KG1 (cell line): ENCODE results near the gene PRAMEF10.
"Not testable (repeated sequence)": the region's sequence is repeated elsewhere in the genome, so short reads cannot be mapped to it uniquely, and the experiment has no call there.

Source experiments
- DNase-seq: peaks from one replicate; lab custom pipeline; 2025; lab: John Stamatoyannopoulos, UW

Gene PRAMEF10, protein sequence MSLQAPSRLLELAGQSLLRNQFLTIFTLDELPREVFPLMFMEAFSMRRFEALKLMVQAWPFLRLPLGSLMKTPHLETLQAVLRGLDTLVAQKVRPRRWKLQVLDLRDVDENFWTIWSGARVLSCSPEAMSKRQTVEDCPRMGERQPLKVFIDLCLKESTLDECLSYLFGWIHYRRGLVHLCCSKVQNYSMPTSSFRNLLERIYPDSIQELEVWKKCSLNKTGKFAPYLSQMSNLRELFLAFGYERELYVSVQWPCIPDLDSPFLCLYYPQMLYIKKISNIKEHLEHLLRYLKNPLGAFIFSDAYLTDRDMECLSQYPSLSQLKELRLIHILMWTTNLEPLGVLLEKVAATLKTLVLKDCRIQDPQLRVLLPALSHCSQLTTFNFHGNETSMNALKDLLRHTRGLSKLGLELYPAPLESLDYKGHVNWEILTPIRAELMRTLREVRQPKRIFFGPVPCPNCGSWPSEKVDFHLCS

DNA sequence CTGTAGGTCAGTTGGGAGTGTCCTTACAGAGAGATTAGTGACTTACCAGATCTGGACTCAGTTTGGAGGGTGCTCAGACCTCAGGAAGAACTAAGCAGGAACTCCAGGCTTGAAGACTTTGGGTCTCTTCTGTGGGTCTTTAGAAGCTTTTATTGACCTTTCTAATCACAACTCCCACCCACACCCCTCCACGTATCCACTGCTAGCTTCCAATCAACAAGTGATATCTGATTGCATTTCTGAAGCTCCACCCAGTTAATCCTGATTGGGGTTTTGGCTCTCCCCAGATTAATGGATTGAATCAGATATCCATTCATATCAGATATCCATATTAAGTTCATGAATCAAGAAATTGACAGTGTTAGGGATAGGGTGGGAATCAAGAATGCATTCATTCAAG, at the start of gene PRAMEF10:
Gene PRAMEF10 (minus strand): TSS at position 101 of the 400 bp plus-strand sequence. CDS start 2,423 bp downstream, outside the sequence.
- not testable (repeated sequence) for DNase-seq

DNA sequence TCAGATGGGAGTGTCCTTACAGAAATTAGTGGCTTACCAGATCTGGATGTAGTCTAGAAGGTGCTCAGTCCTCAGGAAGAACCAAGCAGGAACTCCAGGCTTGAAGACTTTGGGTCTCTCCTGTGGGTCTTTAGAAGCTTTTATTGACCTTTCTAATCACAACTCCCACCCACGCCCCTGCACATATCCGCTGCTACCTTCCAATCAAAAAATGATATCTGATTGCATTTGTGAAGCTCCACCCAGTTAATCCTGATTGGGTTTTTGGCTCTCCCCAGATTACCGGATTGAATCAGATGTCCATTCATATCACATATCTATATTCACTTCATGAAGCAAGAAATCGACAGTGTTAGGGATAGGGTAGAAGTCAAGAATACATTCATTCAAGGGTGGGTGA, 49.4 kb upstream of the PRAMEF10 start, which contains the start of gene PRAMEF6:
Gene PRAMEF6 (minus strand): TSS at position 101 of the 400 bp plus-strand sequence. CDS start 5,062 bp downstream, outside the sequence.
- not testable (repeated sequence) for DNase-seq

DNA sequence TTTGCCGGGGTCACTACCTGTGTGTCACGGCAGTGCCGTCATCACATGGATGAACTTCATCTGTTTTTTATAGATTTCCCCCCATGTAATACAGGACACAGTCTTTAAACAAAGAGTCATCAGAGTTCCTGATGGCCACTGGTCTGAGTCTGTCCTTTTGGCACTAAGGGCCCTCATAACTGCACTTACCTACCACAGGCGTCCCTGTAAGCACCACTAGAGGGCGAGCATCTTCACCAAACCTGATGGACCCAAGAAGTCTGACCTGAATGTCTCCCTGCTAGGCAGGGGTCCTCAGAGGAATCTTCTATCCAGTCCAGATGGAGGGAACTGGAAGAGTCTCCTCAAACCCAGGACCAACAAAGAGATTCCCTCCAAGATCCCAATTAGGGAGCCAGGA, 26.3 kb upstream of the PRAMEF10 start:
- not testable (repeated sequence) for DNase-seq

DNA sequence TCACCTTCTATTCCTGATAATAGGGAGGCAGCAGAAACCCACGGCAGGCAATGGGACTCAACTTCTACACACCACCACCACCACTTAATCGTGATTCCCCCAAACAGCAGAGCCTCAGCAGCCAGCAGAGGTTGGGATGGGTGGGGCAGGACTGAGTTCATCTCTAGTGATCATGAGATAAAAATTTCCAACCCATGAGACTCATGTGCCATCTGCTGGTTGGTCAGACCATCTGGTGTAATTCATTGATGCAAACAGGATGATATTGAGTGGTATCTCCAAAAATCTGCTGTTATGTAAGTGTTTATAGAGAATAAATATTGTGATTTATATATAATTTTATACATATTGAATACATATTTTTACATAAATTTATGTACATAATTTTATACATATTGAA, 23.7 kb upstream of the PRAMEF10 start:
- DNase-seq, result not testable (repeated sequence)

DNA sequence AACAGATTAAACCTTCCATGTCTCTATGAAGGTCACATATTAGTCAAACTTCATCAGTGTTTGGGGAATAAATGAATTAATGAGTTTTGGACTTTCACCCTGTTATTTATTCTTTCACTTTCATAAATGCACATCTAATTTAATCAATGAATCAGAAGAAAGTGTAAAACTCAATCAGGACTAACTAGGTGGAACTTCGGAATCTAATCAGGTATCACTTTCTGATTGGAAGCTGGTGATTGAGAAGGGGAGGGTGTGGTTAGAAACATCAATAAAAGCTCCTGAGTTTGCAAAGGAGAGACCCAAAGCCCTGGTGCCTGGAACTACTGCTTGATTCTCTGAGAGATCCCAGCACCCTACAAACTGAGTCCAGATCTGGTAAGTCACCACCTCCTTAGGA, 18.2 kb upstream of the PRAMEF10 start, which contains the start of gene PRAMEF7:
Gene PRAMEF7 (plus strand): TSS at position 301 of the 400 bp plus-strand sequence. CDS start 1,083 bp downstream, outside the sequence.
- DNase-seq, result not testable (repeated sequence)

DNA sequence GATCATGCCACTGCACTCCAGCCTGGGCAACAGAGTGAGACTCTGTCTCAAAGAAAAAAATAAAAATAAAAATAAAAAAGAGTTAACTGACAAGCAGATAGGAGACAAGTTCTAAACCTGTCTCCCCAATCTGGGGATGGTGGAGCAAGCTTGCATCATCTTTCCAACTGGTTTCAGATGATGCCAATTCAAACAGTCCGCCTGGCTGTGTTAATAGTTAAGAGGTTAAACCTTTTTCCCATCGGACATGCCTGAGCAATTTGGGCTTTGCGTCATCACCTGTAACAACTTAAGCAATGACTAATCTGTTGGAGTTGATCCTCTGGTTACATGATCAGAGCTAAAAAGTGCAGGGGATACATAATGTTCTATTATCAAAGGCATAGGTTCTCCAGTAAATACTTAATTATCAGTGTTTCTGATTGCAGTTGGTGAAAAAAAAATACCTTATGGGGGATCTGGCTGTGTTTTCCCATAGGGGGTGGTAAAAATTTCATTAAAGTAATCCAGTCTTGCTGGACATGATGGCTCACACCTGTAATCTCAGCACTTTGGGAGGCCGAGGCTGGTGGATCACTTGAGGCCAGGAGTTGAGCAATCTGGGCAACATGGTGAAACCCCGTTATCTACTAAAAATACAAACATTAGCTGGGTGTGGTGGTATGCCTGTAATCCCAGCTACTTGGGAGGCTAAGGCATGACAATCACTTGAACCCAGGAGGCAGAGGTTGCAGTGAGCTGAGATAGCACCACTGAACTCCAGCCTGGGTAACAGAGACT, 5.9 kb upstream of the PRAMEF10 start:
- DNase-seq, result not testable (repeated sequence)

DNA sequence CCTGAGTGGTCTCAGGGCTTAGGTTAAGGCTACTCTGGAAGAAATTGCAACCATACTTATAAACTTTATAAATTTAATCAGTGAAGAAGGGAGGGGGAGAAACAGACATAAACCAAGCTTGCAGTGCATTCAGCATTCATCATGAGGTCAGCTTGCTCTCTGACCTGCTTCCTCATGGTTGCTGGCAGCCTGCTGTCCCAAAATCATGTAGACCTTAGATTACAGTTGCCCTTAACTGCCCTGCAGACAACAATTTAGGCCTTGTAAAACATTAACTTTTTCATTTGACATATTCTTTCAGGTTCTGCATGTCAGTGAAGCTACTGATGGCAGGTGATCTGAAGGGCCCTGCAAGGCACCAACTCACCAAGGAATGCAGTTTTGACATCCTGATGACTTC, 1.1 kb upstream of the PRAMEF10 start:
- DNase-seq, result not testable (repeated sequence)

DNA sequence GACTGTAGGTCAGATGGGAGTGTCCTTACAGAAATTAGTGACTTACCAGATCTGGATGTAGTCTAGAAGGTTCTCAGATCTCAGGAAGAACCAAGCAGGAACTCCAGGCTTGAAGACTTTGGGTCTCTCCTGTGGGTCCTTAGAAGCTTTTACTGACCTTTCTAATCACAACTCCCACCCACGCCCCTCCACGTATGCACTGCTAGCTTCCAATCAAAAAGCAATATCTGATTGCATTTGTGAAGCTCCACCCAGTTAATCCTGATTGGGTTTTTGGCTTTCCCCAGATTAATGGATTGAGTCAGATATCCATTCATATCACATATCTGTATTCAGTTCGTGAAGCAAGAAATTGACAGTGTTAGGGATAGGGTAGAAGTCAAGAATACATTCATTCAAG, 12.0 kb downstream of the PRAMEF10 start, which contains the start of gene PRAMEF4:
Gene PRAMEF4 (minus strand): TSS at position 101 of the 400 bp plus-strand sequence. CDS start 2,807 bp downstream, outside the sequence.
- DNase-seq, result not testable (repeated sequence)

DNA sequence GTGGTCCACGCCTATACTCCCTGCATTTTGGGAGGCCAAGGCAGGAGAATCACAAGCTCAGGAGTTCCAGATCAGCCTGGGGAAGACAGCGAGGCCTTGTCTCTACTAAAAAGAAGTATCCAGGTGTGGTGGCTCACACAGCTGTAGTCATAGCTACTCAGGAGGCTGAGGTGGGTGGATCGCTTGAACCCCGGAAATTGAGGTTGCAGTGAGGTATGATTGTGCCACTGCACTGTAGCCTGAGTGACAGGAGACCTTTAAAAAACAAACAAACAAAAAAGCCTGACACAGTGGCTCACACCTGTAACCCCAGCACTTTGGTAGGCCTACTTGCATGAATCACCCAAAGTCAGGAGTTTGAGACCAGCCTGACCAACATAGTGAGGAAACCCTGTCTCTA, 19.6 kb downstream of the PRAMEF10 start:
- DNase-seq, result not testable (repeated sequence)

DNA sequence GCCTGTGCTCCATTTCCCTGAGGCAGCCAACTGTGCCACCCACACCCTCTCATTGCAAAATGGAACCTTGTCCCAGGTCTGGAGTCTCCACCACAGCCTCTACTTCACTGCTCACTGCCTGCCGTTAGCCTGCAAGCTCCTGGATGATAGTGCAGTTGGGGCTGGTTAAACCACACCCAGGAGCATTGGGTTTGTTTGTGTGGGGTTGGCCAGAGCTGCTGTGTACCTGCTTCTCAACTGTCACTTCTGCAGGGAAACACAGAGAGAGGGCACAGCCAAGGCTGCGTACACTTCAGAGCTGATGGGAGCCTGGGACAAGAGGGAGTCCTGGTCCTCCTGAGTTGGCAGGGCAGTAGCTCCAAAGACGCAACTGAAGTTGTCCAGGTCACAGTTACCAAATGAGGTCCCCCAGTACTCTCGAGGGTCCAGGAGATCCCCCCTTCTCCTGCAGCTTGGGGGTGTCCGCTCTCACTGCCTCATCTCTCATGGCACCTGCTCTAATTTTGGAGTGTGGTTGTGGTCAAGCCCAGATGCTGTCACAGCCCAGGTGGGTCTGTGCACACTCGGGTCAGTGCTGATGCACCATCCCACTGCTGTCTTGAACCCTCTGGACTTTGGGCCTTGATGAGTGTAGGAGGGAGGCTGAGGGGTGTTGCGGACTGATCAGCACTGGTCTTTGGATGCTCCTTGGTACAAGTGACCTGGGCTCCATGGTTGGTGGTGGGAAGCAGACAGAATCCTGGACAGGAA, 34.8 kb downstream of the PRAMEF10 start:
- DNase-seq, result not testable (repeated sequence)

DNA sequence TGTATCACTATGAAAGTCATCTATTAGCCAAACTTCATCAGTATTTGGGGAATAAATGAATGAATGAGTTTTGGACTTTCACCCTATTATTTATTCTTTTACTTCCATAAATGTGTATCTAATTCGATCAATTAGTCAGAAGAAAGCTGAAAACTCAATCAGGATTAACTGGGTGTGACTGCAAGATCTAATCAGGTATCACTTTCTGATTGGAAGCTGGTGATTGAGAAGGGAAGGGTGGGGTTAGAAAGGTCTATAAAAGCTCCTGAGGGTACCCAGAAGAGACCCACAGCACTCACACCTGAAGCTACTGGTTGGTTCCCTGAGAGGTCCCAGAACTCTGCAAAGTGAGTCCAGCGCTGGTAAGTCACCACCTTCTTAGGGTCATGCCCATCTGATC, 41.3 kb downstream of the PRAMEF10 start, which contains the start of gene PRAMEF2:
Gene PRAMEF2 (plus strand): TSS at position 301 of the 400 bp plus-strand sequence. CDS start 1,924 bp downstream, outside the sequence.
- DNase-seq, result not testable (repeated sequence)

DNA sequence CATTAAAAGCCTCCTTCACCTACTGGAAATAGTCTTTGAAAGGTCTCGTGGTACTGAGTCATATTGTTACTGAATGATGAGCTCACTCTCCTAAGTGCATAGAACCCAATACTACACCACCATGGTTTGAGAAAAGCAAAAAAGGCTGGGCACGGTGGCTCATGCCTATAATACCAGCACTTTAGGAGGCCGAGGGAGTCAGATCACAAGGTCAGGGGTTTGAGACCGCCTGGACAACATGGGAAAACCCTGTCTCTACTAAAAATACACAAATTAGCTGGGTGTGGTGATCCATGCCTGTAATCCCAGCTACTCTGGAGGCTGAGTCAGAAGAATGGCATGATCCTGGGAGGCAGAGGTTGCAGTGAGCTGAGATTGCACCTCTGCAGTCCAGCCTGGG, 46.3 kb downstream of the PRAMEF10 start:
- no peak for DNase-seq

DNA sequence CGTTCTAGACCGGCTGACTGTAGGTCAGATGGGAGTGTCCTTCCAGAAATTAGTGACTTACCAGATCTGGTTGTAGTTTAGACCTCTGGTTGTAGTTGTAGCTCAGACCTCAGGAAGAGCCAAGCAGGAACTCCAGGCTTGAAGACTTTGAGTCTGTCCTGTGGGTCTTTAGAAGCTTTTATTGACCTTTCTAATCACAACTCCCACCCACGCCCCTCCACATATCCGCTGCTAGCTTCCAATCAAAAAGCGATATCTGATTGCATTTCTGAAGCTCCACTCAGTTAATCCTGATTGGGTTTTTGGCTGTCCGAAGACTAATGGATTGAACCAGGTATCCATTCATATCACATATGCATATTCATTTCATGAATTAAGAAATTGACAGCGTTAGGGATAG, 49.5 kb downstream of the PRAMEF10 start, which contains the start of gene HNRNPCL1:
Gene HNRNPCL1 (minus strand): TSS at position 101 of the 400 bp plus-strand sequence. CDS start 431 bp downstream, outside the sequence.
- DNase-seq, result not testable (repeated sequence)
